Lung (tissue), 12 donors: ENCODE data around the gene MYO3A. TPM values are rescaled to one million over a fixed set of nuclear protein-coding genes. Genes with fewer than 3 reads are reported as not detected.
"Not testable (repeated sequence)": the region's sequence is repeated elsewhere in the genome, so short reads cannot be mapped to it uniquely, and the experiment has no call there.

Source experiments
- ATAC-seq: fragments of 200-7000 bp; cut with Tn5 transposase; one replicate; pipeline ENCODE4 v1.9.1; 2020; ENCODE audit warnings: moderate number of reproducible peaks; ENCODE audit not compliant: insufficient read depth, low FRiP score
- DNase-seq, 3 donors: peaks; one replicate each; pipeline ENCODE4 v3.0.0-alpha.2; 2013 to 2017
- H3K27ac ChIP-seq, 2 donors: one replicate each; pipeline ENCODE4 v1.5.1; 2013; ENCODE audit warnings: mild to moderate bottlenecking in 2 of 2, moderate library complexity in 2 of 2, control low read depth in 1 of 2, inconsistent platforms in 1 of 2, low read depth in 1 of 2, low read length in 1 of 2
- H3K27me3 ChIP-seq, 3 donors: one replicate each; pipeline ENCODE4 v1.5.1; 2013; ENCODE audit warnings: low read length in 2 of 3; ENCODE audit not compliant: control insufficient read depth in 3 of 3, insufficient read depth in 3 of 3
- H3K36me3 ChIP-seq, 4 donors: one replicate each; pipeline ENCODE4 v1.5.1; 2013; ENCODE audit warnings: low read length in 4 of 4, mild to moderate bottlenecking in 1 of 4, moderate library complexity in 1 of 4; ENCODE audit not compliant: control insufficient read depth in 4 of 4, insufficient read depth in 4 of 4
- H3K4me1 ChIP-seq, 5 donors: one replicate each; pipeline ENCODE4 v1.5.1; 2013; ENCODE audit warnings: low read length in 5 of 5, mild to moderate bottlenecking in 2 of 5, moderate library complexity in 1 of 5; ENCODE audit not compliant: control insufficient read depth in 5 of 5, insufficient read depth in 5 of 5
- H3K4me3 ChIP-seq: one replicate; pipeline ENCODE4 v1.5.1; 2013; ENCODE audit warnings: mild to moderate bottlenecking, control low read depth, moderate library complexity
- H3K9ac ChIP-seq, 2 donors: one replicate each; pipeline ENCODE4 v1.5.1; 2013; ENCODE audit warnings: low read length in 2 of 2, control low read depth in 1 of 2; ENCODE audit not compliant: insufficient read depth in 1 of 2
- H3K9me3 ChIP-seq, 4 donors: one replicate each; pipeline ENCODE4 v1.5.1; 2013; ENCODE audit warnings: low read length in 3 of 4, mild to moderate bottlenecking in 1 of 4, moderate library complexity in 1 of 4; ENCODE audit not compliant: control insufficient read depth in 4 of 4, insufficient read depth in 3 of 4
- WGBS, 2 donors: extraction: QIAGEN DNeasy Blood & Tissue Kit; methylation state at CpG; one replicate each; pipeline ENCODE4 v1.1.7; 2013; 5-methylcytosine and 5-hydroxymethylcytosine counted together
- polyA plus RNA-seq, 2 donors: library from polyadenylated mRNA; stranded (reverse); fragments of 200-250 nt; gene quantifications; one replicate each; pipeline ENCODE4 v1.2.1, GENCODE V29; 2013
- total RNA-seq, 2 donors: library from RNA; depleted of rRNA in 1 of 2; stranded (reverse); fragments of >200 nt in 1 of 2; gene quantifications; one replicate each; pipeline ENCODE4 v1.2.1, GENCODE V29; 2014 to 2021
- TF ChIP-seq, protein P1 (sequence below): IDR thresholded peaks from 2 replicates; pipeline ENCODE4 v1.5.1; 2012; ENCODE audit warnings: mild to moderate bottlenecking; ENCODE audit errors: control extremely low read depth, extremely low read depth
- donor health status: control.
- donor health status: control.
- donor health status: Bipolar disorder and iron deficiency.
- donor health status: healthy.
- donor health status: DM: yes; HTN: yes; CAD: no.

The MYO3A gene
- total and polyA plus RNA-seq, 4 donors: 0.08 to 5.7 (median 0.34) TPM

DNA sequence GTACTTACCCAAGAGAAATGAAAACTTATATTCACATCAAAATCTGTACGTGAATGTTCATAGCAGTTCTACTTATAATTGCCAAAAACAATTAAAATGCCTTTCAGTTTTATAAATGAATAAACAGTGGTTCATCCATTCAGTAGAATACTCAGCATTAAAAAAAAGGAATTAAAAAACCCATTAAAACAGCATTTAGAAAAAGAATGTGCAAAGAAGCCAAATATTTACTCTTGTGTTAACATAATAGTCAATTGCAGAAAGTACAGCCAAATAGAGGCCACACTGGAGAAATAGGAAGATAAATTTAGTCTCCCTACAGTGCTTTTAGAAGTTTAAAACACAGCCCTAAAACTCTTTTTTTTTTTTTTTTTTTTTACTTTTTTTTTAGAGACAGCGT, 54.6 kb downstream of the MYO3A start:
- Histone ChIP-seq H3K27ac (no peak overlapping the region), H3K27me3 (no peaks in the 10 kb centered on the region), H3K4me1 (peaks cover 0 to 6% (median 0%) of the 10 kb centered on the region in 5 donors), H3K36me3 (no peaks in the 10 kb centered on the region), H3K9me3 (no peaks in the 10 kb centered on the region), H3K9ac (no peak overlapping the region), H3K4me3 (no peak overlapping the region)
- DNase-seq (peak in 2 of 3 donors; percentile 51 to 69), ATAC-seq (no peak)
- 47 to 71% methylated on average over 2 of the region's 2 CpGs for WGBS, 2 donors
- TF ChIP-seq, protein P1, sequence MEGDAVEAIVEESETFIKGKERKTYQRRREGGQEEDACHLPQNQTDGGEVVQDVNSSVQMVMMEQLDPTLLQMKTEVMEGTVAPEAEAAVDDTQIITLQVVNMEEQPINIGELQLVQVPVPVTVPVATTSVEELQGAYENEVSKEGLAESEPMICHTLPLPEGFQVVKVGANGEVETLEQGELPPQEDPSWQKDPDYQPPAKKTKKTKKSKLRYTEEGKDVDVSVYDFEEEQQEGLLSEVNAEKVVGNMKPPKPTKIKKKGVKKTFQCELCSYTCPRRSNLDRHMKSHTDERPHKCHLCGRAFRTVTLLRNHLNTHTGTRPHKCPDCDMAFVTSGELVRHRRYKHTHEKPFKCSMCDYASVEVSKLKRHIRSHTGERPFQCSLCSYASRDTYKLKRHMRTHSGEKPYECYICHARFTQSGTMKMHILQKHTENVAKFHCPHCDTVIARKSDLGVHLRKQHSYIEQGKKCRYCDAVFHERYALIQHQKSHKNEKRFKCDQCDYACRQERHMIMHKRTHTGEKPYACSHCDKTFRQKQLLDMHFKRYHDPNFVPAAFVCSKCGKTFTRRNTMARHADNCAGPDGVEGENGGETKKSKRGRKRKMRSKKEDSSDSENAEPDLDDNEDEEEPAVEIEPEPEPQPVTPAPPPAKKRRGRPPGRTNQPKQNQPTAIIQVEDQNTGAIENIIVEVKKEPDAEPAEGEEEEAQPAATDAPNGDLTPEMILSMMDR: no peak

DNA sequence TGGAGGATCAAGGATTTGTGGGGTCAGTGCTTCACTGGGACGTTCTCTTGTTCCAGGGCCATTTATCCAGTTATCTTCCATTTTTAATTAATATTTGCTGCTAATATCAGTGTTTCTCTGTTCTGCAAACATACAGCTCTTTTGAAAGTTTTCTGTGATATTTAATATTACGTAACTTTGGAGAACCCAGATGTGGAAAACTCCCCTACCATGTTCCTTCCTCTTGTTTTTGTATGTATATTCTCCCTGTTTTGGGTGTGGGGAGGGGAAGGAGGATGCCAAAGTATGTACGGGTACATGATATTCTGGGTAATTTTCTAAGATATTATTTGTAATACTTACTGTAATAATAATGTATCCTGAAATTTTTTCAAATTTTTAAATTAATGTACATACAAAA, 55.9 kb downstream of the MYO3A start:
- Histone ChIP-seq H3K4me1 (peaks cover 0 to 6% (median 0%) of the 10 kb centered on the region in 5 donors), H3K9ac (no peak overlapping the region), H3K36me3 (no peaks in the 10 kb centered on the region), H3K9me3 (no peaks in the 10 kb centered on the region), H3K27me3 (no peaks in the 10 kb centered on the region), H3K4me3 (no peak overlapping the region), H3K27ac (no peak overlapping the region)
- TF ChIP-seq, protein P1: no peak
- ATAC-seq (no peak), DNase-seq (no peak)
- 57 to 87% methylated on average over 3 of the region's 3 CpGs for WGBS, 2 donors

DNA sequence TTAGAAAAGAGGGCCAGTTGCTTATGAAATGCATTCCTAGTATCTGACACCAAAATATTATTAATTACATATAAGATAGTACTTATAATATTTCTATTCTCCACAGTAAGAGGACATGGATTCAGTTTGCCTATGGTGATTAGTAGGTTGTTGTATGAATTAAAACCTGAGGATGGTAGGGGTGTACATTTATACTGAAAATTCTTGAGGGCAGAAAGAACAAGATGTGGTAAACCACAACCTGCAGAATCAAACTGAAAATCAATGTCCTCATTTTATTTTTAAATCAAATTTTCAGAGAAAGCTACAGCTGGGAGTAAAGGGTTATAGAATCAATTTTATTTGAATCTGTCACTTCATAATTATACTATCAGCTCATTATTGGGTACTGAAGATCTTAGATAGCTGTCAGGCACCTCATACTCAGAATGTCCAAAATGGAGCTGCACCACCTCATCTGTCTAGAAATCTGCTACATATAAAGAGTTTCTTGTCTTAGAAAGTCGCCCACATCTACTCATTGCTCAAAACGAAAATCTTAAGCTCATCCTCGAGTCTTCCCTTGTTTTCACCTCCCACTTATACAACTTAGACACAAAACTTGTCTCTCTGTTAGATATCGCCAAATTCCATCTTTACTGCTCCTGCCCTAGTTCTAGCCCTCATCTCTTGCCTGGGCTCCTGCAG, 65.4 kb downstream of the MYO3A start:
- TF ChIP-seq, protein P1: no peak
- no peak for DNase-seq
- Histone ChIP-seq H3K4me3 (no peak overlapping the region), H3K36me3 (no peaks in the 10 kb centered on the region), H3K9ac (no peak overlapping the region), H3K9me3 (peaks cover 0 to 2% (median 0%) of the 10 kb centered on the region in 4 donors), H3K4me1 (no peaks in the 10 kb centered on the region), H3K27ac (no peak overlapping the region), H3K27me3 (no peaks in the 10 kb centered on the region)
- 64 to 75% methylated on average over 4 of the region's 4 CpGs for WGBS, 2 donors
- no peak for ATAC-seq

DNA sequence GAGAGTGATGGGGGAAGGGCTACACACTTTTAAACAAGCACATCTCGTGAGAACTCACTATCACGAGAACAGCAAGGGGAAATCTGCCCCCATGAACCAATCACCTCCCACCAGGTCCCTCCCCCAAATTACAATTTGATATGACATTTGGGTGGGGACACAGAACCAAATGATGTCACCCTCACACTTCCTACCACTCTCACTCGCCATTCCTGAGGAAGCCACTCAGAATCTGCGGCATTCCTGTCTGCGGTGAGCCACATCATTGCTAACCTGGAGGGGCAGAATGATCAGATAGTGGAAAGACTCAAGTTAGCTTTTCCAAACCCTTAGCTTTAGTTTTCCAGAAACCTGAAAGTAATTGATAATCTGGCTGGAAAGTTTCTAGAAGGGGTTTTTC, 66.9 kb downstream of the MYO3A start:
- ATAC-seq (no peak), DNase-seq (no peak)
- Histone ChIP-seq H3K27ac (no peak overlapping the region), H3K4me3 (no peak overlapping the region), H3K27me3 (no peaks in the 10 kb centered on the region), H3K9ac (no peak overlapping the region), H3K9me3 (peaks cover 0 to 2% (median 0%) of the 10 kb centered on the region in 4 donors), H3K4me1 (no peaks in the 10 kb centered on the region), H3K36me3 (no peaks in the 10 kb centered on the region)
- TF ChIP-seq, protein P1: no peak
- 81 to 86% methylated on average over 5 of the region's 5 CpGs for WGBS, 2 donors

DNA sequence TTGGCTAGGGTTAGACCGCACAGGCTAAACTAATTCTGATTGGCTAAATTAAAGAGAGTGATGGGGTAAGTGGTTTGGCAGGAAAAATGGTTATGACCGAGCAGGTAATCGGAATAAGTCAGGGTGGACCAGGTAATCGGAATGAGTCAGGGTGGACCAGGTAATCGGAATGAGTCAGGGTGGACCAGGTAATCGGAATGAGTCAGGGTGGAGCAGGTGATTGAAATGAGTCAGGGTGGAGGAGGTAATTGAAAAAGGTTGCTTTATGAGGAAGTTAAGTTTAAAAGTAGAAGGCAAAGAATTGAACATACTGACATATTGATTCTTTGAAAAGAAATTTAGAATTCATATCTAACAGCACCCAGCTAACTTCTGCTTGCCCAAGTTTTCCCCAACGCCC, 68.4 kb downstream of the MYO3A start:
- H3K27me3 ChIP-seq, H3K27ac ChIP-seq, H3K4me1 ChIP-seq, H3K36me3 ChIP-seq, ATAC-seq, DNase-seq, H3K9me3 ChIP-seq, H3K9ac ChIP-seq, H3K4me3 ChIP-seq: not testable (repeated sequence)
- WGBS, 2 donors: 90% methylated on average over 7 of the region's 7 CpGs
